HG03060 (cell line): Measurements from ENCODE around the gene GSTT4.
"Not testable (repeated sequence)": the region's sequence is repeated elsewhere in the genome, so short reads cannot be mapped to it uniquely, and the experiment has no call there.

Source experiments
- ATAC-seq: cut with Tn5 transposase; IDR thresholded peaks from one replicate; pipeline ENCODE4 v1.9.1; 2021; ENCODE audit warnings: low read depth, moderate number of reproducible peaks; ENCODE audit not compliant: unreplicated experiment

The GSTT4 gene

GRCh38 chr22:24005201-24005600 lies at the start of gene GSTT4:
TSS of gene GSTT4 (minus strand) at chr22:24005453. CDS start at chr22:24005356, 97 bp downstream.
- no peak for ATAC-seq

GRCh38 chr22:24054356-24054755 lies 49.1 kb upstream of the GSTT4 start:
- ATAC-seq = no peak

GRCh38 chr22:24053481-24054226 lies 48.4 kb upstream of the GSTT4 start:
- ATAC-seq = no peak

GRCh38 chr22:24051568-24051967 lies 46.3 kb upstream of the GSTT4 start:
- ATAC-seq = no peak

GRCh38 chr22:24051028-24051427 lies 45.8 kb upstream of the GSTT4 start:
- no peak for ATAC-seq

- ATAC-seq = no peak
Measured at GRCh38 chr22:24049978-24050377, 44.7 kb upstream of the GSTT4 start.

GRCh38 chr22:24049211-24049610 lies 44.0 kb upstream of the GSTT4 start:
- no peak for ATAC-seq

- ATAC-seq = no peak
Measured at GRCh38 chr22:24046024-24046423, 40.8 kb upstream of the GSTT4 start.

GRCh38 chr22:24043958-24044357 lies 38.7 kb upstream of the GSTT4 start:
- no peak for ATAC-seq

GRCh38 chr22:24043465-24043864 lies 38.2 kb upstream of the GSTT4 start:
- ATAC-seq = not testable (repeated sequence)

GRCh38 chr22:24040946-24041345 lies 35.7 kb upstream of the GSTT4 start:
- no peak for ATAC-seq

- ATAC-seq = no peak
Measured at GRCh38 chr22:24039046-24039445, 33.8 kb upstream of the GSTT4 start.

- no peak for ATAC-seq
Measured at GRCh38 chr22:24037851-24038765, 32.9 kb upstream of the GSTT4 start.

- no peak for ATAC-seq
Measured at GRCh38 chr22:24035296-24035695, 30.0 kb upstream of the GSTT4 start.

- ATAC-seq = no peak
Measured at GRCh38 chr22:24033731-24034130, 28.5 kb upstream of the GSTT4 start.

GRCh38 chr22:24030186-24030702 lies 25.0 kb upstream of the GSTT4 start:
- ATAC-seq = no peak

- no peak for ATAC-seq
Measured at GRCh38 chr22:24029304-24029703, 24.1 kb upstream of the GSTT4 start.

GRCh38 chr22:24028533-24028932 lies 23.3 kb upstream of the GSTT4 start:
- no peak for ATAC-seq

GRCh38 chr22:24027991-24028390 lies 22.7 kb upstream of the GSTT4 start:
- no peak for ATAC-seq

- no peak for ATAC-seq
Measured at GRCh38 chr22:24027389-24027975, 22.2 kb upstream of the GSTT4 start.

GRCh38 chr22:24026733-24027132 lies 21.5 kb upstream of the GSTT4 start:
- ATAC-seq = no peak
